Pulmonary artery endothelial cell (primary cell): ENCODE measurements around the gene GPT2. TPM values are rescaled to one million over a fixed set of nuclear protein-coding genes. Genes with fewer than 3 reads are reported as not detected.

Experiments
- DNase-seq: peaks from one replicate; pipeline ENCODE4 v3.0.0-alpha.2; 2011; ENCODE audit warnings: low read depth, low spot score
- total RNA-seq: library from RNA; depleted of rRNA; stranded (reverse); fragments of >200 nt; gene quantifications from 2 replicates; pipeline ENCODE4 v1.2.3, GENCODE V29; 2014

Gene GPT2
- 13.5 and 15.2 TPM in 2 replicates for total RNA-seq

- peak; percentile 82 for DNase-seq
Observed at GRCh38 chr16:46883690-46884512, at the start of gene GPT2. GPT2 (plus strand) TSS chr16:46884362; CDS start chr16:46884716, 354 bp downstream.

- no peak for DNase-seq
Observed at GRCh38 chr16:46836534-46837530, 47.3 kb upstream of the GPT2 start.

DNA sequence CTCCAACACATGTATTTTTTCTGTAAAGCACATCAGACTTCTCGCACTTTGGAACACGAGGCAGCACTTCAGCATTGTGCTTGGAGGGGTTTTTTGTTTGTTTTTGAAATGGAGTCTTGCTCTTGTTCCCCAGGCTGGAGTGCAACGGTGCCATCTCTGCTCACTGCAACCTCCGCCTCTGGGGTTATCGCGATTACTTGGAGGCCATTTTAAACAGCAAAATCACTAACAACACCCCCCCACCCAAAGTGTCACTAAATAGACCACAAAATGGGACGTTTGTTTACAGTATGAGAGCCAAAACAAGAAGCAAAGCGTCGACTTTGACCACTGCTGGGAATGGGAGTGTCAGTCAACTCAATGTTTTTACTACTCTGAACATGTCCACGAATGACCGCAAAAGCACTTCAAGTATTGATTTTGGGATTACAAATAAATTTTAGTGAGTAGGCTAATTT lies 44.1 kb upstream of the GPT2 start:
- no peak for DNase-seq

- DNase-seq, result no peak
Observed at GRCh38 chr16:46842192-46842895, 41.8 kb upstream of the GPT2 start.

DNA sequence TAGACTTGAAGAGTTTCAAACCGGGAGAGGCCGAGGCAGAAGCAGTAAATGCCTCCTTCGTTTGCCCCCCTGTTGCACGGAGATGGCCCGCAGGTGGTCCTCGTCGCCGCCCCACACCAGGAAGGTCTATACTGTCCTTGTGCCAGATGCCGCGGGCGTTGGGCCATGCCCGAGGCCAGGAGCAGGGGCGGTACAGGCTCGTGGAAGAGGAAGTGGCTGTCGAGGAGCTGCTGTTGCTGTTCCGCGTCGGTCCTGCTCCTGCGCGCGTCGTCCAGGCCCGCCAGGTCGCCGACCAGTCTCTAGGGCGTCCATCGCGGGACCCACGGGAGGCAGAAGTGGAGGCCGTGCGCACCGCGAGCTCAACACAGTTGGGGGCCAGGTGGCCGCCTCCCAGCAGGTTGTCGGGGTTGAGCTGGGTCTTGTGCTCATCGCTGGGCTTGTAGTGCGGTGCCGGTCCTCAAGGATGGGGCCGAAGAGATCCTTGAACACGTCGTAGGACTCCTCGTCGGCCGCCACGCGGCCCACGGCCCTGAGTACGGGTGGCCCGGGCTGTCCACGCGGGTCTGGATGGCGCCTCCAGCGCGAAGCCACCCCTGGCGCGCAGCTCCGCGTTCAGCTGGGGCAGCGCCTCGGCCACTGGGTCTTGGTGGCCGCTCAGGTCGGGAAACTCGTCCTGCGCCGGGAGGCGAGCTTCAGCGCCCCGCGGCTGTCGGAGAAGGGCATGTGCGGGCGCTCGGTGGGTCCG lies 40.1 kb upstream of the GPT2 start:
- no peak for DNase-seq

DNA sequence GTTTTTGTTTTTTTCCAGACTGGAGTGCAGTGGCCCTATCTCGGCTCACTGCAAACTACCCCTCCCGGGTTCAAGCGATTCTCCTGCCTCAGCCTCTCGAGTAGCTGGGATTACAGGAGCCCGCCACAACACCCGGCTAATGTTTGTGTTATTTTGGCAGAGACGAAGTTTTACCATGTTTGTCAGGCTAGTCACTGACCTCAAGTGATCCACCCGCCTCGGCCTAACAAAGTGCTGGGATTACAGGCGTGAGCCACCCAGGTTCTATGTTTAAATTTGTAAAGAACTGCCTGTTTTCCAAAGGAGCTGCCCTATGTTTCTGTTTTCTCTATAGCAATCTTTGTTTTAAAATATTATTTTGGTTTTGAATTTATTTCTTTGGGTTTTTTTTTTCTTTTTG lies 39.4 kb upstream of the GPT2 start:
- no peak for DNase-seq

DNA sequence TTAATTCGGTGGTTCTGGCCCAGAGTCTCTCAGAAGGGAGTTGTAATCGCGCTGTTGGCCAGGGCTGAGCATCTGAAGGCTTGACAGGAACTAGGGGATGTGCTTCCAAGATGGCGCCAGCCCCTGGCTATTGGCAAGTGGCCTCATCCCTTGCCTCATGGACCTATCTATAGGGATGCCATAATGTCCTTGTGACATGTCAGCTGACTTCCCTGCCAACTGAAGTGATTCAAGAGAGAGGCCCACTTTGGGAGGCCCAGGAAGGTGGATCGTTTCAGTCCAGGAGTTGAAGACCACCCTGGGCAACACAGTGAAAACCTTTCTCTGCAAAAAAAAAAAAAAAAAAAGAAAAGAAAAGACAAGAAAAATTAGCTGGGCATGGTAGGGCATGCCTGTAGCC lies 38.2 kb upstream of the GPT2 start:
- no peak for DNase-seq

- no peak for DNase-seq
Observed at GRCh38 chr16:46848768-46849764, 35.1 kb upstream of the GPT2 start.

DNA sequence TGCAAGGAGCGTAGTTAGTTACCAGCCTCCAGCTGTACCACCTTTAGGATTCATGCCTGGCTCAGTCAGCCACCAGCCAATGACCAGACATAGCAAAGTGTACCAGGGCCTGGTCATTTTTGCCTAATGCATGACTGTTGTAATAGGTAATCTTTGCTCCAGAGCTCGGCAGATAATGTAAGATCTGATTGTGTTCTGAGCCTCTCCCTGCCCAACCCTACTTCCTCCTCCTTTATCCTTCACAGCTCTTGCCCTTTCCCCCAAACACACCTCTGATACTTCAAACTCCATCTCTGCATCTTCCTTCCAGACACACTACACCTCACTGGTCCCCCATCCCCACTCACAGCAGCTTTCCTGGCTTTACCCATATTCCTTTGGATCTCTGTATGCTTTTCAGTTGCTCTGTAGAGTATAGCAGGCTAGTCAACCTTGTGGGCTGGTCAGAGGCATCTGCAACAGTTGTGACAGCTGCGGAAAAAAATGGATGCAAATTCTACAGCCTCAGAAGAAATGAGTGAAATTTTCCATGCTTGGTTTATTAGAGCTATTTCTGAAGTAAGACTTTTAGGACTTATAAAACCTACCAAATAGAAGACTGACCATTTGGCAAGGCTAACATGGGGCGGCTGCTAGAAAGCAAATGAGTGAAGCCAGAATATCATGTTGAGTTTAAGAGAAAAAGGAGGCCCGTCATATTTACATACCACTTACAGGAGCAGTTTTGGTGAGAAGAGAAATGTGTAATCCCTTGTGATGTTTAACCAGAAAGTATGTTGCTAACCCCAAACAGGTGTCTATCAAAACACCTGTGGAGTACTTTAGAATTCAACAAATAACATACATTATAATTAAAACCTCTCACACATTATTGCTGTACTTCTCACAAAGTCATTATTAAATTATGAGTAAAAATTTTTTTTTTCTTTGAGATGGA lies 33.3 kb upstream of the GPT2 start:
- DNase-seq, result no peak

GRCh38 chr16:46852130-46852529 lies 32.0 kb upstream of the GPT2 start:
- DNase-seq, result no peak

DNA sequence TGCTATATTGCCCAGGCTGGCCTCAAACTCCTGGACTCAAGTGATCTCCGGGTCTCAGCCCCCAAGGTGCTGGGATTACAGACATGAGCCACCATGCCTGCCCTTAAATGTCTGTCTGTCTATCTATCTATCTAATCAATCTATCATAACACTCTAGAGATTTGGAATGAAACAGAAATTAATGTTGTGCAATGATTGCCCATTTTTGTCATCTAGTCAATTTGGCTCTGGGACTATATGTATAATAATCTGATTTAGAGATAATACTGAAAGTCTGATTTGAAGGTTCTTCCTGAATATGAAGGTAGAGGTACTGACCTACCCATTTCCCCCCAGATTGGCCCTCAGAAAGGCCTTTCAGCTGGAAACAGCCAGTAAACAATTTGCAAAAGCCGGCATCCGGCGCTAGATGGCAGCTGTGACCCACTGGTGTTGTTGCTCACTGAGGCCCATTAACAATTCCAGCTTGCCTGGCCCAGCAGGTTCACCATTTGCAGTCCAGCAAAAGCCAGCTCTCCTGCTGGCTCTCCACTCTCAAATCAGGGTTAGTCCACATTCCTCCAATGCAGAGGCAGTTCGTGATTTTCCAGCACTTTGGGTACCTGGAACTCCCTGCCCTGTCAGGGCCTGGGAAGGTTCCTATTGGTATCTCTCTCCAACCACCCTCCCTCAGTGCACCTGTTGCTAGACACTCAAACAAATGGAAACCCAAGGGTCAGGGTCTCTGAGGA lies 30.3 kb upstream of the GPT2 start:
- peak; percentile 29 for DNase-seq

GRCh38 chr16:46854846-46855245 lies 29.3 kb upstream of the GPT2 start:
- DNase-seq, result no peak

GRCh38 chr16:46855389-46855788 lies 28.8 kb upstream of the GPT2 start:
- DNase-seq, result no peak

- DNase-seq, result no peak
Observed at GRCh38 chr16:46857368-46857945, 26.7 kb upstream of the GPT2 start.

DNA sequence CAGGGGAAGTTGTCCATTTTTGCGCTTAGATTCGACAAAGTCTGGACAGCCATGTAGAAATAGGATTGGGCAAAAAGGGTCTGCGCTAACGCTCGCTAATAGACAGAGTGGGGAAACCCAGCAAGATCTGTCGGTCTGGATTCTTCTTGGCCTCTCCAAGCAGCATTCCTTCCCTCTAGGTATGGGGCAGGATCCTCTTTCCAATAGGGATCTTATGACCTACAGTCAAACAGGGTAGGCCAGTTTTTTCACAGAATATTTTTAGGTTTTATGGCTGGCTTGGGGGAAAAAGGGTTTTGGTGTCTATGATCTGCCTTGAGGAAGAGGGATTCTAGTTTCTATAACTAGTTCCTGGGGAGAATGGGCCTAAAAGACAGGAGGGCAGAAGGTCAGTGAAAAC lies 26.0 kb upstream of the GPT2 start:
- DNase-seq, result no peak

- DNase-seq, result peak; percentile 39
Observed at GRCh38 chr16:46859719-46860152, 24.4 kb upstream of the GPT2 start.
